ENCODE data around the gene RAD51C.

- TF ChIP-seq, protein P1, sequence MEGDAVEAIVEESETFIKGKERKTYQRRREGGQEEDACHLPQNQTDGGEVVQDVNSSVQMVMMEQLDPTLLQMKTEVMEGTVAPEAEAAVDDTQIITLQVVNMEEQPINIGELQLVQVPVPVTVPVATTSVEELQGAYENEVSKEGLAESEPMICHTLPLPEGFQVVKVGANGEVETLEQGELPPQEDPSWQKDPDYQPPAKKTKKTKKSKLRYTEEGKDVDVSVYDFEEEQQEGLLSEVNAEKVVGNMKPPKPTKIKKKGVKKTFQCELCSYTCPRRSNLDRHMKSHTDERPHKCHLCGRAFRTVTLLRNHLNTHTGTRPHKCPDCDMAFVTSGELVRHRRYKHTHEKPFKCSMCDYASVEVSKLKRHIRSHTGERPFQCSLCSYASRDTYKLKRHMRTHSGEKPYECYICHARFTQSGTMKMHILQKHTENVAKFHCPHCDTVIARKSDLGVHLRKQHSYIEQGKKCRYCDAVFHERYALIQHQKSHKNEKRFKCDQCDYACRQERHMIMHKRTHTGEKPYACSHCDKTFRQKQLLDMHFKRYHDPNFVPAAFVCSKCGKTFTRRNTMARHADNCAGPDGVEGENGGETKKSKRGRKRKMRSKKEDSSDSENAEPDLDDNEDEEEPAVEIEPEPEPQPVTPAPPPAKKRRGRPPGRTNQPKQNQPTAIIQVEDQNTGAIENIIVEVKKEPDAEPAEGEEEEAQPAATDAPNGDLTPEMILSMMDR (IDR thresholded peaks at IDR 0.05; ENCODE audit: low read length) = no peak
- TF ChIP-seq EZH2 (IDR thresholded peaks at IDR 0.05; ENCODE audit: borderline replicate concordance, low read length) = no peak
These were observed 806 bp downstream of the RAD51C start for GRCh38 chr17:58693208-58693607.

Data from OCI-LY1 (cell line).